Vagina (tissue), 2 donors: ENCODE data around the gene CPLX1.

Experiments used
- CTCF ChIP-seq, 3 experiments: fragments of 450-650 bp in 2 of 3; fragments of 200-600 bp in 1 of 3; sonication (generic) in 1 of 3; IDR thresholded peaks; one replicate each; pipeline ENCODE4 v1.5.1; 2017 to 2019; ENCODE audit warnings: antibody characterized with exemption in 3 of 3, mild to moderate bottlenecking in 2 of 3, moderate library complexity in 2 of 3
- POLR2A ChIP-seq, 2 donors: fragments of 450-650 bp; IDR thresholded peaks; one replicate each; pipeline ENCODE4 v1.6.1; 2017; ENCODE audit warnings: antibody characterized with exemption in 2 of 2, mild to moderate bottlenecking in 2 of 2, moderate library complexity in 2 of 2
- POLR2AphosphoS5 ChIP-seq, 2 donors: sonication (generic); formaldehyde crosslinking; IDR thresholded peaks; one replicate each; pipeline ENCODE4 v1.9.0; 2017; ENCODE audit warnings: antibody characterized with exemption in 2 of 2, mild to moderate bottlenecking in 2 of 2, low read depth in 1 of 2; ENCODE audit not compliant: insufficient read depth in 1 of 2

- TF ChIP-seq CTCF (IDR thresholded peaks at IDR 0.05) (no peak), POLR2AphosphoS5 (IDR thresholded peaks at IDR 0.05; ENCODE audit: insufficient read depth in 1 of 2, low read depth in 1 of 2) (no peak), POLR2A (IDR thresholded peaks at IDR 0.05) (no peak)
These were observed 1.5 kb upstream of the CPLX1 start for GRCh38 chr4:827209-828081.
